IMR-90 (cell line): ENCODE measurements around the gene GPR62. TPM values are rescaled to one million over a fixed set of nuclear protein-coding genes. Genes with fewer than 3 reads are reported as not detected.

Experiments used
- ATAC-seq: fragments of 200-7000 bp; cut with Tn5 transposase; 2 replicates; pipeline ENCODE4 v1.9.1; 2020; ENCODE audit warnings: low read depth, mild to moderate bottlenecking, moderate library complexity
- BruUV-seq: library from RNA; stranded (reverse); fragments of 400-500 nt; replicated peaks from 2 replicates; lab custom pipeline; 2021; lab: Mats Ljungman, UMichigan
- CTCF ChIA-PET: fragments of 300-600 bp; formaldehyde crosslinking; extraction: SDS; loops from one replicate; lab custom pipeline; 2021; ENCODE audit warnings: antibody characterized with exemption; lab: Yijun Ruan, JAX
- POLR2A ChIA-PET: fragments of 300-600 bp; sonication (Branson Sonifier 250); formaldehyde crosslinking; loops from one replicate; lab custom pipeline; 2022; ENCODE audit warnings: antibody characterized with exemption; ENCODE audit not compliant: unreplicated experiment; lab: Charles Lee
- DNase-seq: peaks from one replicate; pipeline ENCODE4 v3.0.0; 2013
- H2AFZ ChIP-seq: replicated peaks from 2 replicates; pipeline ENCODE3; 2013; ENCODE audit warnings: low read length, mild to moderate bottlenecking; ENCODE audit not compliant: poor library complexity
- H2AK5ac ChIP-seq: 2 replicates; pipeline ENCODE4 v1.6.1; 2013; ENCODE audit warnings: low read depth, low read length, inconsistent platforms
- H2AK9ac ChIP-seq: replicated peaks from 2 replicates; pipeline ENCODE3; 2013; ENCODE audit warnings: mild to moderate bottlenecking, low read depth, low read length, moderate library complexity; ENCODE audit not compliant: poor library complexity
- H2BK120ac ChIP-seq: 2 replicates; pipeline ENCODE4 v1.6.1; 2013; ENCODE audit warnings: low read depth, low read length, inconsistent platforms
- H2BK15ac ChIP-seq: 3 replicates; pipeline ENCODE4 v1.6.1; 2013; ENCODE audit warnings: low read depth, low read length, inconsistent platforms
- H2BK20ac ChIP-seq: 2 replicates; pipeline ENCODE4 v1.6.1; 2013; ENCODE audit warnings: low read depth, mild to moderate bottlenecking, inconsistent platforms, low read length, moderate library complexity
- H2BK5ac ChIP-seq: 2 replicates; pipeline ENCODE4 v1.6.1; 2013; ENCODE audit warnings: mild to moderate bottlenecking, low read depth, low read length, inconsistent platforms; ENCODE audit not compliant: poor library complexity, severe bottlenecking
- H3K14ac ChIP-seq: replicated peaks from 2 replicates; pipeline ENCODE4 v1.6.1; 2013; ENCODE audit warnings: low read depth, low read length, inconsistent platforms
- H3K18ac ChIP-seq: 2 replicates; pipeline ENCODE4 v1.6.1; 2013; ENCODE audit warnings: low read depth, low read length, control low read depth
- H3K23ac ChIP-seq: 2 replicates; pipeline ENCODE4 v1.6.1; 2013; ENCODE audit warnings: low read depth, low read length, inconsistent platforms
- H3K27ac ChIP-seq: 2 replicates; pipeline ENCODE4 v1.5.1; 2013; ENCODE audit warnings: mild to moderate bottlenecking, control low read depth, low read length; ENCODE audit not compliant: insufficient read depth
- H3K27me3 ChIP-seq: 2 replicates; pipeline ENCODE4 v1.6.1; 2013; ENCODE audit warnings: low read length; ENCODE audit not compliant: control insufficient read depth, insufficient read depth
- H3K36me3 ChIP-seq: 2 replicates; pipeline ENCODE4 v1.6.1; 2013; ENCODE audit warnings: low read length, mixed read lengths; ENCODE audit not compliant: control insufficient read depth, insufficient read depth
- H3K4ac ChIP-seq: 2 replicates; pipeline ENCODE4 v1.6.1; 2013; ENCODE audit warnings: low read depth, low read length, inconsistent platforms
- H3K4me1 ChIP-seq: 2 replicates; pipeline ENCODE4 v1.6.1; 2013; ENCODE audit warnings: low read length, mixed read lengths; ENCODE audit not compliant: control insufficient read depth, insufficient read depth
- H3K4me2 ChIP-seq: 2 replicates; pipeline ENCODE4 v1.6.1; 2013; ENCODE audit warnings: low read depth, mild to moderate bottlenecking, control low read depth, low read length, moderate library complexity
- H3K4me3 ChIP-seq: 2 replicates; pipeline ENCODE4 v1.5.1; 2013; ENCODE audit warnings: low read depth, mild to moderate bottlenecking, control low read depth, low read length, moderate library complexity; ENCODE audit not compliant: insufficient read depth
- H3K56ac ChIP-seq: 2 replicates; pipeline ENCODE4 v1.6.1; 2013; ENCODE audit warnings: low read length, inconsistent platforms; ENCODE audit not compliant: insufficient read depth; ENCODE audit errors: extremely low read depth
- H3K79me1 ChIP-seq, 2 experiments: 2 replicates each; pipeline ENCODE4 v1.6.1; 2013; ENCODE audit warnings: low read length in 2 of 2, inconsistent platforms in 1 of 2, low read depth in 1 of 2
- H3K9ac ChIP-seq: 2 replicates; pipeline ENCODE4 v1.6.1; 2013; ENCODE audit warnings: low read depth, low read length, control low read depth
- H3K9me1 ChIP-seq: 2 replicates; pipeline ENCODE4 v1.6.1; 2013; ENCODE audit warnings: low read length, inconsistent platforms; ENCODE audit not compliant: insufficient read depth
- H3K9me3 ChIP-seq: 2 replicates; pipeline ENCODE4 v1.6.1; 2013; ENCODE audit warnings: low read length; ENCODE audit not compliant: control insufficient read depth, insufficient read depth
- H4K20me1 ChIP-seq: 2 replicates; pipeline ENCODE4 v1.6.1; 2013; ENCODE audit warnings: low read length, inconsistent platforms; ENCODE audit not compliant: insufficient read depth
- H4K5ac ChIP-seq: 2 replicates; pipeline ENCODE4 v1.6.1; 2013; ENCODE audit warnings: mild to moderate bottlenecking, low read depth, low read length, control low read depth
- H4K8ac ChIP-seq, 2 experiments: 2 replicates each; pipeline ENCODE4 v1.6.1; 2013; ENCODE audit warnings: low read depth in 2 of 2, low read length in 2 of 2, control low read depth in 1 of 2, inconsistent platforms in 1 of 2
- H4K91ac ChIP-seq: 2 replicates; pipeline ENCODE4 v1.6.1; 2013; ENCODE audit warnings: low read depth, low read length, inconsistent platforms; ENCODE audit not compliant: insufficient read depth
- POLR2A ChIP-seq: IDR thresholded peaks from 2 replicates; pipeline ENCODE4 v1.6.1; 2012; ENCODE audit warnings: mild to moderate bottlenecking, low read depth, low read length
- WGBS, 2 experiments: methylation state at CpG; one replicate each; pipeline versions ENCODE4 v1.1.5 to v1.1.7; 2013; ENCODE audit warnings: missing lambda C conversion rate in 2 of 2; ENCODE audit not compliant: insufficient read length in 1 of 2; ENCODE audit errors: extremely low coverage in 2 of 2; 5-methylcytosine and 5-hydroxymethylcytosine counted together
- dilution Hi-C: fragments of 300-500 bp; cut with HindIII; formaldehyde crosslinking; loops from one replicate; pipeline ENCODE4 v1.14.3; 2018; ENCODE audit warnings: low sequenced_read_pairs; ENCODE audit not compliant: unreplicated experiment
- in situ Hi-C: fragments of 300-500 bp; cut with MboI; formaldehyde crosslinking; loops from 3 replicates; pipeline ENCODE4 v1.14.3; 2019; ENCODE audit warnings: low sequenced_read_pairs, inconsistent platforms, mixed read lengths
- intact Hi-C: fragments of 100-400 bp; cut with micrococcal nuclease; formaldehyde crosslinking; loops from 2 replicates; pipeline ENCODE4 v1.10.0; 2022
- polyA plus RNA-seq, 3 experiments: library from polyadenylated mRNA; depleted of rRNA; stranded (reverse); fragments of >200 nt; gene quantifications; 2 replicates each; pipeline ENCODE4 v1.2.3, GENCODE V29; 2012; ENCODE audit warnings: low replicate concordance in 1 of 3
- total RNA-seq: library from RNA; depleted of rRNA; stranded (reverse); fragments of >200 nt; gene quantifications from 2 replicates; pipeline ENCODE4 v1.2.3, GENCODE V29; 2012

The GPR62 gene
- total and polyA plus RNA-seq, 2 of the 4 experiments (the other 2 are of a cell fraction), result under 0.01 TPM; not detected in 1

DNA sequence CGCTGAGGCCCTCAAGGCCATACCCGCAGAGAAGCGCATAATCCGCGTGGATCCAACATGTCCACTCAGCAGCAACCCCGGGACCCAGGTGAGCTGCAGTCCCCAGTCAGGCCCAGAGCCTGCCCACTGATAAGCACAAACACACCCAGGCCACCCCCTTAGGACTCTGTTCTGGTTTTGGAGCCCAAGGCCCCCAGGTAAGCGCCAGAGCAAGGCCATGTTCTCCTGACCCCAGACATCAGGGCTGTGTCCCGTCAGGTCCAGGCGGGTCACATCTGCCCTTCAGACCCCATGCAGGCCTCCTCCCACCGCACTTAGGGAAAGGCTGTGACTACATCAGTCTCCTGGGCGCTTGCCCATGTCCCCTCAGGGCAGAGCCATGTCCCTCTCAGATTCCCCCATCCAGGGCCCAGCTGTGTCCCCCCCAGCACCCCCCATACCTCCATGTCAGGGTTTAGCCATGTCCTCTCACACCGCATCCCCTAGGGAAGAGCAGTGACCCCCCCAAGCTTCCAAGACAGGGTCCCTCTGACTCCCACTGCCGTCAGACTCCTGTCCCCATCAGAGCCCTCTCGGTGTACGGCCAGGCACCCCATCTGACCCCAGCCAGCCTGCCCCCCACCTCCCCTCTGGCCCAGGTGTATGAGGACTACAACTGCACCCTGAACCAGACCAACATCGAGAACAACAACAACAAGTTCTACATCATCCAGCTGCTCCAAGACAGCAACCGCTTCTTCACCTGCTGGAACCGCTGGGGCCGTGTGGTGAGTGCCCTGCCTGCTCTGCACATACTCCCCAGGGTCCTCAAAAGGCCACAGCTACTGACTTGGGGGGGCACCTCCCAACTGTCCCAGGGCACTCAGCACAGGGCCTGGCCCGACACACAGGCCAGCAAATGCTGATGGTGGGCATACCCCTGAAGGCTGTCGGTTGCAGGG is 11.5 kb upstream of the GPR62 start:
- Histone ChIP-seq H3K23ac (0 out of 2 replicates have a peak overlapping the region, but pooled peaks have one; percentile 35), H3K4me1 (peaks cover 13% of the 10 kb centered on the region), H3K79me1 (peaks cover 18 to 38% of the 10 kb centered on the region in 2 experiments; a peak in 3 of 4 replicates), H3K18ac (no peak overlapping the region), H4K5ac (peak overlapping the region; percentile 98), H3K4ac (peak overlapping the region; percentile 91), H3K9ac (no peak overlapping the region), H3K9me3 (no peaks in the 10 kb centered on the region), H3K36me3 (peaks cover under 1% of the 10 kb centered on the region; the same call in 1 of the 2 replicates), H2AK5ac (peak overlapping the region; percentile 97), H3K27me3 (no peaks in the 10 kb centered on the region), H3K56ac (no peak overlapping the region), H4K91ac (peak overlapping the region; percentile 90), H3K4me3 (no peak overlapping the region), H4K8ac (peak overlapping the region; percentile 97; a peak in 3 of 4 replicates), H4K20me1 (peaks cover 9% of the 10 kb centered on the region), H3K9me1 (peaks cover 12% of the 10 kb centered on the region), H3K14ac (no peak overlapping the region; the same call in 1 of the 2 replicates), H2BK120ac (peak overlapping the region; percentile 44), H3K27ac (peak overlapping the region; percentile 79; the same call in 1 of the 2 replicates), H2BK5ac (peak overlapping the region; percentile 79), H2AK9ac (peak overlapping the region; percentile 95), H2AFZ (peak overlapping the region; percentile 94), H3K4me2 (no peak overlapping the region), H2BK15ac (no peak overlapping the region), H2BK20ac (no peak overlapping the region)
- intact Hi-C loops, result loop anchor here (2.0 to 5.0 kb wide), 5 partner anchors 39 to 253 kb away; partner anchors contain the start of genes ACY1 and RPL29
- in situ Hi-C loops, result loop anchor here (25.0 kb wide), 1 partner anchor 556 kb away; the partner anchor contains the start of genes MANF and RBM15B
- POLR2A ChIA-PET, result no interaction called here
- ATAC-seq (no peak), DNase-seq (no peak)
- 93% methylated on average over 8 of the region's 21 CpGs; no CpG with 5 or more reads in 1 of the 2 experiments for WGBS, 2 experiments
- CTCF ChIA-PET, result interaction anchor here (1.2 kb wide), 1 partner anchor 30 kb away, joined by 10 read pairs; the partner anchor contains the start of gene ABHD14B
- dilution Hi-C loops, result no loop called here
- no peak for TF ChIP-seq POLR2A
- no TSS peak for BruUV-seq
